PC-9 (cell line): ENCODE data around the gene SMOC2.
"Not testable (repeated sequence)": the region's sequence is repeated elsewhere in the genome, so short reads cannot be mapped to it uniquely, and the experiment has no call there.

Experiments
- CTCF ChIP-seq: fragments of 200-600 bp; sonication (generic); conservative IDR thresholded peaks from 2 replicates; pipeline ENCODE4 v1.6.1; 2017; ENCODE audit warnings: mixed run types, antibody characterized with exemption, mild to moderate bottlenecking, moderate library complexity
- EZH2 ChIP-seq: fragments of 200-600 bp; sonication (generic); IDR thresholded peaks from 2 replicates; pipeline ENCODE4 v1.8.0; 2017; ENCODE audit warnings: antibody characterized with exemption, low read depth

- TF ChIP-seq CTCF, EZH2: not testable (repeated sequence)
Measured at GRCh38 chr6:168705271-168705670, 264.3 kb downstream of the SMOC2 start.
